HepG2 (cell line): ENCODE data around the gene CYRIA. TPM values are rescaled to one million over a fixed set of nuclear protein-coding genes. Genes with fewer than 3 reads are reported as not detected.

Experiments used
- ATAC-seq: fragments of 200-7000 bp; cut with Tn5 transposase; 3 replicates; pipeline ENCODE4 v1.9.1; 2020; ENCODE audit warnings: mild to moderate bottlenecking, moderate library complexity
- BruUV-seq: library from RNA; stranded (reverse); fragments of 400-500 nt; replicated peaks from 2 replicates; lab custom pipeline; 2021; lab: Mats Ljungman, UMichigan
- CTCF ChIA-PET: fragments of 300-600 bp; formaldehyde crosslinking; extraction: SDS; loops from one replicate; lab custom pipeline; 2021; ENCODE audit warnings: low total read pairs, inconsistent platforms, low intra/inter-chr PET ratio; lab: Yijun Ruan, JAX
- POLR2A ChIA-PET: fragments of 350-600 bp; sonication (Branson Sonifier 250); formaldehyde crosslinking; loops from one replicate; lab custom pipeline; 2020; ENCODE audit warnings: antibody characterized with exemption, inconsistent platforms; lab: Yijun Ruan, JAX
- DNase-seq: peaks from one replicate; pipeline ENCODE4 v3.0.0-alpha.2; 2015; ENCODE audit warnings: low spot score
- FAIRE-seq: peaks from 3 replicates; lab custom pipeline; 2011; peaks lifted over from hg19 to GRCh38; lab: Jason Lieb, UNC
- H2AFZ ChIP-seq: one replicate; pipeline ENCODE4 v1.6.1; 2011; ENCODE audit warnings: low read length, inconsistent platforms
- H3K27ac ChIP-seq: fragments of 300-600 bp; 3 replicates; pipeline ENCODE4 v1.8.0; 2011; ENCODE audit warnings: mixed run types, mild to moderate bottlenecking, mixed read lengths, low read length, inconsistent platforms; ENCODE audit not compliant: insufficient read depth; ENCODE audit errors: extremely low read length
- H3K27me3 ChIP-seq, 2 experiments: fragments of 200-600 bp in 1 of 2; 2 replicates in 1 of 2; 3 replicates in 1 of 2; pipeline versions ENCODE4 v1.6.0 to v1.8.0; 2011; ENCODE audit warnings: low read length in 2 of 2, mild to moderate bottlenecking in 2 of 2, moderate library complexity in 2 of 2, inconsistent platforms in 1 of 2; ENCODE audit not compliant: insufficient read depth in 2 of 2, control insufficient read depth in 1 of 2
- H3K36me3 ChIP-seq, 2 experiments: fragments of 200-600 bp in 1 of 2; replicated peaks in 1 of 2; 2 replicates in 1 of 2; 3 replicates in 1 of 2; pipeline versions ENCODE4 v1.5.1 to v1.8.0; 2011; ENCODE audit warnings: low read length in 2 of 2, inconsistent platforms in 1 of 2; ENCODE audit not compliant: insufficient read depth in 2 of 2, control insufficient read depth in 1 of 2
- H3K4me1 ChIP-seq: 2 replicates; pipeline ENCODE4 v1.5.1; 2012; ENCODE audit warnings: low read length, inconsistent platforms; ENCODE audit not compliant: insufficient read depth
- H3K4me2 ChIP-seq: 2 replicates; pipeline ENCODE4 v1.6.0; 2011; ENCODE audit warnings: low read depth, low read length, inconsistent platforms
- H3K4me3 ChIP-seq, 3 experiments: fragments of 200-600 bp in 1 of 3; sonication (generic), shearing (Covaris generic) in 1 of 3; replicated peaks in 1 of 3; 2 replicates each; pipeline ENCODE4 v1.5.1; 2011 to 2016; ENCODE audit warnings: low read length in 3 of 3, inconsistent platforms in 2 of 3, low read depth in 2 of 3, mild to moderate bottlenecking in 2 of 3, control low read depth in 1 of 3, mixed read lengths in 1 of 3; ENCODE audit not compliant: insufficient read depth in 1 of 3
- H3K79me2 ChIP-seq: one replicate; pipeline ENCODE4 v1.6.1; 2011; ENCODE audit warnings: low read length, inconsistent platforms; ENCODE audit not compliant: insufficient read depth
- H3K9ac ChIP-seq: 2 replicates; pipeline ENCODE4 v1.6.0; 2011; ENCODE audit warnings: mild to moderate bottlenecking, low read depth, low read length, inconsistent platforms; ENCODE audit not compliant: insufficient read depth
- H3K9me3 ChIP-seq: 2 replicates; pipeline ENCODE4 v1.5.1; 2012; ENCODE audit warnings: mild to moderate bottlenecking, low read length
- H4K20me1 ChIP-seq: 2 replicates; pipeline ENCODE4 v1.6.0; 2011; ENCODE audit warnings: inconsistent platforms, mild to moderate bottlenecking, low read length, moderate library complexity; ENCODE audit not compliant: insufficient read depth
- CBX2 ChIP-seq, 2 experiments: fragments of 200-600 bp in 1 of 2; sonication (generic); formaldehyde crosslinking in 1 of 2; IDR thresholded peaks; 2 replicates each; pipeline versions ENCODE4 v1.7.0 to v1.8.1; 2018 to 2022; ENCODE audit warnings: low read depth in 2 of 2, low read length in 1 of 2, mild to moderate bottlenecking in 1 of 2, missing genetic modification reagents in 1 of 2
- CEBPB ChIP-seq: IDR thresholded peaks from 2 replicates; pipeline ENCODE4 v1.6.1; 2011; ENCODE audit warnings: low read depth, low read length, improper control_type of control experiment, borderline replicate concordance
- ELF3 ChIP-seq: IDR thresholded peaks from 2 replicates; pipeline ENCODE4 v1.6.1; 2016; ENCODE audit warnings: missing genetic modification reagents, missing compliant biosample characterization
- GRHL1 ChIP-seq: sonication (generic); formaldehyde crosslinking; conservative IDR thresholded peaks from 2 replicates; pipeline ENCODE4 v1.8.0; 2022; ENCODE audit warnings: missing genetic modification reagents
- SNAPC5 ChIP-seq: sonication (generic); formaldehyde crosslinking; IDR thresholded peaks from 2 replicates; pipeline ENCODE4 v1.8.1; 2023; ENCODE audit warnings: mild to moderate bottlenecking, missing genetic modification reagents, borderline replicate concordance
- ZBTB7A ChIP-seq: sonication (generic); formaldehyde crosslinking; IDR thresholded peaks from 2 replicates; pipeline ENCODE4 v1.8.0; 2022; ENCODE audit warnings: mild to moderate bottlenecking, missing genetic modification reagents
- ZFP90 ChIP-seq: sonication (generic); formaldehyde crosslinking; IDR thresholded peaks from 2 replicates; pipeline ENCODE4 v1.8.0; 2022; ENCODE audit warnings: missing genetic modification reagents, mild to moderate bottlenecking, inconsistent platforms, borderline replicate concordance
- ZMYM3 ChIP-seq: sonication (generic); formaldehyde crosslinking; IDR thresholded peaks from 2 replicates; pipeline ENCODE4 v1.5.1; 2020; ENCODE audit warnings: mild to moderate bottlenecking, missing genetic modification reagents
- ZNF329 ChIP-seq: sonication (generic); formaldehyde crosslinking; IDR thresholded peaks from 2 replicates; pipeline ENCODE4 v1.9.0; 2021; ENCODE audit warnings: low read depth, mild to moderate bottlenecking, missing genetic modification reagents
- ZNF430 ChIP-seq: sonication (generic); formaldehyde crosslinking; IDR thresholded peaks from 2 replicates; pipeline ENCODE4 v1.9.0; 2021; ENCODE audit warnings: mild to moderate bottlenecking, missing genetic modification reagents
- ZNF629 ChIP-seq: sonication (generic); formaldehyde crosslinking; conservative IDR thresholded peaks from 2 replicates; pipeline ENCODE4 v1.5.0; 2020; ENCODE audit warnings: missing genetic modification reagents
- ZNF720 ChIP-seq: sonication (generic); formaldehyde crosslinking; IDR thresholded peaks from 2 replicates; pipeline ENCODE4 v1.4.0; 2020; ENCODE audit warnings: missing genetic modification reagents
- ZNF790 ChIP-seq: sonication (generic); formaldehyde crosslinking; IDR thresholded peaks from 2 replicates; pipeline ENCODE4 v1.8.0; 2022; ENCODE audit warnings: missing genetic modification reagents, mild to moderate bottlenecking, borderline replicate concordance
- WGBS: methylation state at CpG from one replicate; pipeline ENCODE4 v1.1.6; 2017; ENCODE audit warnings: low lambda C conversion rate; 5-methylcytosine and 5-hydroxymethylcytosine counted together
- in situ Hi-C: cut with HindIII; loops from 2 replicates; pipeline ENCODE4 v1.10.0; 2017; ENCODE audit warnings: low pct_unique_long_range_greater_than_20kb; ENCODE audit not compliant: extremely low pct_ligation_motif_present
- intact Hi-C: fragments of 100-400 bp; cut with micrococcal nuclease; formaldehyde crosslinking; loops from one replicate; pipeline ENCODE4 v1.10.0; 2022; ENCODE audit not compliant: unreplicated experiment
- polyA plus RNA-seq, 8 experiments: library from polyadenylated mRNA; depleted of rRNA in 3 of 8; stranded (reverse) in 7 of 8; unstranded in 1 of 8; fragments of >200 nt; fragmentation: Illumina TruSeq in 4 of 8; extraction: Trizol in 4 of 8; gene quantifications; 2 replicates each; pipeline versions ENCODE4 v1.2.1 to v1.2.3, GENCODE V29; 2011 to 2016; ENCODE audit warnings: low read depth in 4 of 8, missing spikeins in 1 of 8, mixed read lengths in 1 of 8; ENCODE audit not compliant: insufficient read depth in 1 of 8
- total RNA-seq, 5 experiments: library from RNA; depleted of rRNA; stranded (reverse); fragments of >200 nt; fragmentation: Illumina TruSeq; extraction: Trizol; gene quantifications; 2 replicates each; pipeline ENCODE4 v1.2.3, GENCODE V29; 2016; ENCODE audit warnings: low read depth in 1 of 5

The CYRIA gene
- total and polyA plus RNA-seq, 2 of the 13 experiments (the other 11 are each of a cell fraction or from before 2014, with no cell fraction given) = 0.09 TPM; not detected in 1

- Histone ChIP-seq H3K4me3 (no peak overlapping the region), H3K79me2 (no peaks in the 10 kb centered on the region), H3K4me2 (no peak overlapping the region), H2AFZ (no peak overlapping the region), H3K36me3 (no peaks in the 10 kb centered on the region), H3K9ac (no peak overlapping the region), H3K27me3 (no peaks in the 10 kb centered on the region), H4K20me1 (no peaks in the 10 kb centered on the region), H3K4me1 (no peaks in the 10 kb centered on the region), H3K9me3 (no peaks in the 10 kb centered on the region), H3K27ac (no peak overlapping the region)
- BruUV-seq = no TSS peak
- in situ Hi-C loops (no loop called here), intact Hi-C loops (no loop called here)
- 3% methylated on average over 4 of the region's 4 CpGs for WGBS
- ChIA-PET POLR2A (no interaction called here), CTCF (no interaction called here)
- ATAC-seq (no peak), DNase-seq (no peak), FAIRE-seq (no peak)
- TF ChIP-seq ZNF430 (CRISPR knock-in tag) (no peak), CEBPB (no peak), CBX2 (IDR thresholded peaks at IDR 0.05; ENCODE audit: low read depth, low read length) (no peak), CBX2 (CRISPR knock-in tag; IDR thresholded peaks at IDR 0.05; ENCODE audit: low read depth) (no peak), ZNF720 (CRISPR knock-in tag) (no peak), ZBTB7A (CRISPR knock-in tag) (no peak), ELF3 (no peak), ZNF629 (no peak), ZFP90 (CRISPR knock-in tag) (no peak), GRHL1 (CRISPR knock-in tag) (no peak), ZNF329 (CRISPR knock-in tag) (no peak), ZMYM3 (no peak), ZNF790 (no peak), SNAPC5 (CRISPR knock-in tag) (no peak)
These were observed 28.2 kb upstream of the CYRIA start for GRCh38 chr2:16693854-16694253.
